Measurements from ENCODE around the gene THADA.

Gene THADA

GRCh38 chr2:43188561-43189386 lies 407.1 kb downstream of the THADA start:
- TF ChIP-seq EZH2 (IDR thresholded peaks at IDR 0.05; ENCODE audit: borderline replicate concordance, low read length), result no peak
- no peak for TF ChIP-seq CTCF (IDR thresholded peaks at IDR 0.05; ENCODE audit: low read length)

GRCh38 chr2:43186679-43187374 lies 409.0 kb downstream of the THADA start:
- H3K79me2 ChIP-seq (ENCODE audit: insufficient read depth, low read length), result no peaks in the 10 kb centered on the region
- TF ChIP-seq CTCF (IDR thresholded peaks at IDR 0.05; ENCODE audit: low read length) (no peak), EZH2 (IDR thresholded peaks at IDR 0.05; ENCODE audit: borderline replicate concordance, low read length) (no peak)

More at GRCh38 chr2:43188561-43189386, 407.1 kb downstream of the THADA start:
- Histone ChIP-seq H3K4me3 (ENCODE audit: low read depth, low read length, poor library complexity, severe bottlenecking) (no peak overlapping the region), H3K4me1 (ENCODE audit: insufficient read depth, low read length, severe bottlenecking) (peaks cover 51% of the 10 kb centered on the region), H3K9me2 (ENCODE audit: low read depth, low read length) (no peaks in the 10 kb centered on the region), H4K20me1 (ENCODE audit: insufficient read depth, low read length) (no peaks in the 10 kb centered on the region), H3K9ac (ENCODE audit: low read length) (no peak overlapping the region), H3K79me2 (ENCODE audit: insufficient read depth, low read length) (no peaks in the 10 kb centered on the region), H3K4me2 (ENCODE audit: low read length) (no peak overlapping the region), H3K9me3 (ENCODE audit: low read length) (no peaks in the 10 kb centered on the region), H3F3A (ENCODE audit: insufficient read depth, low read length) (no peaks in the 10 kb centered on the region), H3K27ac (ENCODE audit: low read depth, low read length, poor library complexity, severe bottlenecking) (peak overlapping the region; percentile 68), H3K27me3 (ENCODE audit: insufficient read depth, low read length) (no peaks in the 10 kb centered on the region), H3K36me3 (ENCODE audit: insufficient read depth, low read length) (no peaks in the 10 kb centered on the region), H2AFZ (ENCODE audit: low read length) (no peak overlapping the region)

GRCh38 chr2:43186321-43186678 lies 409.5 kb downstream of the THADA start:
- H3K9me2 ChIP-seq (ENCODE audit: low read depth, low read length), result no peaks in the 10 kb centered on the region
- TF ChIP-seq CTCF (IDR thresholded peaks at IDR 0.05; ENCODE audit: low read length), result no peak
- TF ChIP-seq EZH2 (IDR thresholded peaks at IDR 0.05; ENCODE audit: borderline replicate concordance, low read length), result no peak
- peaks cover 40% of the 10 kb centered on the region for H3K4me1 ChIP-seq (ENCODE audit: insufficient read depth, low read length, severe bottlenecking)
- no peaks in the 10 kb centered on the region for H3K27me3 ChIP-seq (ENCODE audit: insufficient read depth, low read length)
- no peak overlapping the region for H3K4me3 ChIP-seq (ENCODE audit: low read depth, low read length, poor library complexity, severe bottlenecking)
- H2AFZ ChIP-seq (ENCODE audit: low read length), result no peak overlapping the region
- H3K9ac ChIP-seq (ENCODE audit: low read length), result peak overlapping the region; percentile 34; the same call in 1 of the 2 replicates
- no peaks in the 10 kb centered on the region for H4K20me1 ChIP-seq (ENCODE audit: insufficient read depth, low read length)
- H3K79me2 ChIP-seq (ENCODE audit: insufficient read depth, low read length), result no peaks in the 10 kb centered on the region
- H3K9me3 ChIP-seq (ENCODE audit: low read length), result no peaks in the 10 kb centered on the region
- peak overlapping the region; percentile 14; the same call in 1 of the 2 replicates for H3K4me2 ChIP-seq (ENCODE audit: low read length)
- no peaks in the 10 kb centered on the region for H3K36me3 ChIP-seq (ENCODE audit: insufficient read depth, low read length)
- no peaks in the 10 kb centered on the region for H3F3A ChIP-seq (ENCODE audit: insufficient read depth, low read length)
- peak overlapping the region; percentile 68 for H3K27ac ChIP-seq (ENCODE audit: low read depth, low read length, poor library complexity, severe bottlenecking)

More at GRCh38 chr2:43186679-43187374, 409.0 kb downstream of the THADA start:
- no peaks in the 10 kb centered on the region for H3K9me2 ChIP-seq (ENCODE audit: low read depth, low read length)
- H3K27me3 ChIP-seq (ENCODE audit: insufficient read depth, low read length), result no peaks in the 10 kb centered on the region
- peaks cover 40% of the 10 kb centered on the region for H3K4me1 ChIP-seq (ENCODE audit: insufficient read depth, low read length, severe bottlenecking)
- H3K9ac ChIP-seq (ENCODE audit: low read length), result peak overlapping the region; percentile 34; the same call in 1 of the 2 replicates
- H3K4me2 ChIP-seq (ENCODE audit: low read length), result peak overlapping the region; percentile 14; the same call in 1 of the 2 replicates
- H3K9me3 ChIP-seq (ENCODE audit: low read length), result no peaks in the 10 kb centered on the region
- H4K20me1 ChIP-seq (ENCODE audit: insufficient read depth, low read length), result no peaks in the 10 kb centered on the region
- no peak overlapping the region for H3K4me3 ChIP-seq (ENCODE audit: low read depth, low read length, poor library complexity, severe bottlenecking)
- H3F3A ChIP-seq (ENCODE audit: insufficient read depth, low read length), result no peaks in the 10 kb centered on the region
- H3K36me3 ChIP-seq (ENCODE audit: insufficient read depth, low read length), result no peaks in the 10 kb centered on the region
- no peak overlapping the region for H2AFZ ChIP-seq (ENCODE audit: low read length)
- H3K27ac ChIP-seq (ENCODE audit: low read depth, low read length, poor library complexity, severe bottlenecking), result peak overlapping the region; percentile 68
